ENCODE results near the gene AUTS2. TPM values are rescaled to one million over a fixed set of nuclear protein-coding genes. Genes with fewer than 3 reads are reported as not detected.

AUTS2 gene
- total RNA-seq, 2 experiments from 2014 or later: 4.0 to 4.7 TPM

GRCh38 chr7:69691734-69692133 lies 93.5 kb downstream of the AUTS2 start:
- Mint-ChIP-seq H3K27me3 (no peaks in the 10 kb centered on the region), H3K36me3 (no peaks in the 10 kb centered on the region), H3K4me3 (no peak overlapping the region), H3K9me3 (no peaks in the 10 kb centered on the region), H3K4me1 (ENCODE audit: low read depth) (peaks cover 2% of the 10 kb centered on the region), H3K27ac (no peak overlapping the region)
- intact Hi-C loops (cut with micrococcal nuclease): no loop called here
- CTCF ChIA-PET: no interaction called here
- POLR2A ChIA-PET: no interaction called here
- DNase-seq: no peak

GRCh38 chr7:69692611-69693010 lies 94.3 kb downstream of the AUTS2 start:
- no peak overlapping the region for H3K4me3 Mint-ChIP-seq
- DNase-seq: no peak
- POLR2A ChIA-PET: no interaction called here
- intact Hi-C loops (cut with micrococcal nuclease): no loop called here
- peaks cover 2% of the 10 kb centered on the region for H3K4me1 Mint-ChIP-seq (ENCODE audit: low read depth)
- CTCF ChIA-PET: no interaction called here
- H3K27ac Mint-ChIP-seq: no peak overlapping the region
- no peaks in the 10 kb centered on the region for H3K9me3 Mint-ChIP-seq
- no peaks in the 10 kb centered on the region for H3K36me3 Mint-ChIP-seq
- H3K27me3 Mint-ChIP-seq: no peaks in the 10 kb centered on the region

- Mint-ChIP-seq H3K4me1 (ENCODE audit: low read depth) (peaks cover 2% of the 10 kb centered on the region), H3K4me3 (no peak overlapping the region)
- intact Hi-C loops (cut with micrococcal nuclease): no loop called here
Observed at GRCh38 chr7:69693042-69693441, 94.8 kb downstream of the AUTS2 start.

GRCh38 chr7:69696054-69696591 lies 97.8 kb downstream of the AUTS2 start:
- POLR2A ChIA-PET: no interaction called here
- no peak overlapping the region for H3K4me3 Mint-ChIP-seq
- no peaks in the 10 kb centered on the region for H3K27me3 Mint-ChIP-seq
- peaks cover 2% of the 10 kb centered on the region for H3K4me1 Mint-ChIP-seq (ENCODE audit: low read depth)
- no peaks in the 10 kb centered on the region for H3K9me3 Mint-ChIP-seq
- CTCF ChIA-PET: no interaction called here
- no peak overlapping the region for H3K27ac Mint-ChIP-seq
- intact Hi-C loops (cut with micrococcal nuclease): no loop called here
- DNase-seq: no peak
- no peaks in the 10 kb centered on the region for H3K36me3 Mint-ChIP-seq

More at GRCh38 chr7:69693042-69693441, 94.8 kb downstream of the AUTS2 start:
- no peak for DNase-seq
- no peaks in the 10 kb centered on the region for H3K27me3 Mint-ChIP-seq
- H3K27ac Mint-ChIP-seq: no peak overlapping the region
- ChIA-PET POLR2A (no interaction called here), CTCF (no interaction called here)
- H3K9me3 Mint-ChIP-seq: no peaks in the 10 kb centered on the region
- no peaks in the 10 kb centered on the region for H3K36me3 Mint-ChIP-seq

- DNase-seq: no peak
- Mint-ChIP-seq H3K27ac (no peak overlapping the region), H3K36me3 (no peaks in the 10 kb centered on the region), H3K4me3 (no peak overlapping the region), H3K4me1 (ENCODE audit: low read depth) (peaks cover 2% of the 10 kb centered on the region), H3K9me3 (no peaks in the 10 kb centered on the region), H3K27me3 (no peaks in the 10 kb centered on the region)
- ChIA-PET CTCF (no interaction called here), POLR2A (no interaction called here)
- intact Hi-C loops (cut with micrococcal nuclease): no loop called here
Observed at GRCh38 chr7:69696686-69697685, 98.7 kb downstream of the AUTS2 start.

- intact Hi-C loops (cut with micrococcal nuclease): no loop called here
- POLR2A ChIA-PET: no interaction called here
- DNase-seq: no peak
- Mint-ChIP-seq H3K4me3 (no peak overlapping the region), H3K27ac (no peak overlapping the region), H3K36me3 (no peaks in the 10 kb centered on the region), H3K27me3 (no peaks in the 10 kb centered on the region), H3K4me1 (ENCODE audit: low read depth) (peaks cover 2% of the 10 kb centered on the region), H3K9me3 (no peaks in the 10 kb centered on the region)
- CTCF ChIA-PET: no interaction called here
Observed at GRCh38 chr7:69698109-69698825, 100.0 kb downstream of the AUTS2 start.

- Mint-ChIP-seq H3K27me3 (no peaks in the 10 kb centered on the region), H3K4me1 (ENCODE audit: low read depth) (peaks cover 2% of the 10 kb centered on the region), H3K4me3 (no peak overlapping the region), H3K9me3 (no peaks in the 10 kb centered on the region), H3K36me3 (no peaks in the 10 kb centered on the region), H3K27ac (no peak overlapping the region)
- no peak for DNase-seq
- intact Hi-C loops (cut with micrococcal nuclease): no loop called here
- CTCF ChIA-PET: no interaction called here
- POLR2A ChIA-PET: no interaction called here
Observed at GRCh38 chr7:69699931-69700330, 101.7 kb downstream of the AUTS2 start.

- POLR2A ChIA-PET: no interaction called here
- no peaks in the 10 kb centered on the region for H3K27me3 Mint-ChIP-seq
- H3K4me3 Mint-ChIP-seq: no peak overlapping the region
- CTCF ChIA-PET: no interaction called here
- intact Hi-C loops (cut with micrococcal nuclease): no loop called here
- H3K36me3 Mint-ChIP-seq: no peaks in the 10 kb centered on the region
- no peaks in the 10 kb centered on the region for H3K9me3 Mint-ChIP-seq
- no peak overlapping the region for H3K27ac Mint-ChIP-seq
- DNase-seq: no peak
- peaks cover 2% of the 10 kb centered on the region for H3K4me1 Mint-ChIP-seq (ENCODE audit: low read depth)
Observed at GRCh38 chr7:69700331-69700730, 102.1 kb downstream of the AUTS2 start.

GRCh38 chr7:69701288-69701687 lies 103.0 kb downstream of the AUTS2 start:
- H3K4me3 Mint-ChIP-seq: no peak overlapping the region
- intact Hi-C loops (cut with micrococcal nuclease): no loop called here
- H3K27me3 Mint-ChIP-seq: no peaks in the 10 kb centered on the region
- ChIA-PET CTCF (no interaction called here), POLR2A (no interaction called here)
- DNase-seq: no peak
- no peak overlapping the region for H3K27ac Mint-ChIP-seq
- no peaks in the 10 kb centered on the region for H3K4me1 Mint-ChIP-seq (ENCODE audit: low read depth)
- no peaks in the 10 kb centered on the region for H3K36me3 Mint-ChIP-seq
- H3K9me3 Mint-ChIP-seq: no peaks in the 10 kb centered on the region

GRCh38 chr7:69702357-69702756 lies 104.1 kb downstream of the AUTS2 start:
- no peak for DNase-seq
- H3K4me1 Mint-ChIP-seq (ENCODE audit: low read depth): no peaks in the 10 kb centered on the region
- no peak overlapping the region for H3K4me3 Mint-ChIP-seq
- ChIA-PET POLR2A (no interaction called here), CTCF (no interaction called here)
- H3K27ac Mint-ChIP-seq: no peak overlapping the region
- intact Hi-C loops (cut with micrococcal nuclease): no loop called here
- H3K36me3 Mint-ChIP-seq: no peaks in the 10 kb centered on the region
- no peaks in the 10 kb centered on the region for H3K27me3 Mint-ChIP-seq
- no peaks in the 10 kb centered on the region for H3K9me3 Mint-ChIP-seq

GRCh38 chr7:69703099-69703498 lies 104.8 kb downstream of the AUTS2 start:
- POLR2A ChIA-PET: no interaction called here

GRCh38 chr7:69706070-69706469 lies 107.8 kb downstream of the AUTS2 start:
- POLR2A ChIA-PET: no interaction called here

More at GRCh38 chr7:69703099-69703498, 104.8 kb downstream of the AUTS2 start:
- Mint-ChIP-seq H3K27ac (no peak overlapping the region), H3K27me3 (no peaks in the 10 kb centered on the region), H3K4me3 (no peak overlapping the region), H3K4me1 (ENCODE audit: low read depth) (no peaks in the 10 kb centered on the region), H3K9me3 (no peaks in the 10 kb centered on the region), H3K36me3 (no peaks in the 10 kb centered on the region)
- DNase-seq: no peak
- intact Hi-C loops (cut with micrococcal nuclease): no loop called here
- CTCF ChIA-PET: interaction anchor here (1.1 kb wide), 1 partner anchor 26 kb away, joined by 3 read pairs; no protein-coding TSS in a partner anchor

More at GRCh38 chr7:69706070-69706469, 107.8 kb downstream of the AUTS2 start:
- H3K9me3 Mint-ChIP-seq: no peaks in the 10 kb centered on the region
- no peak overlapping the region for H3K4me3 Mint-ChIP-seq
- no peak for DNase-seq
- intact Hi-C loops (cut with micrococcal nuclease): no loop called here
- H3K27ac Mint-ChIP-seq: no peak overlapping the region
- H3K27me3 Mint-ChIP-seq: peaks cover 3% of the 10 kb centered on the region
- CTCF ChIA-PET: no interaction called here
- no peaks in the 10 kb centered on the region for H3K36me3 Mint-ChIP-seq
- H3K4me1 Mint-ChIP-seq (ENCODE audit: low read depth): no peaks in the 10 kb centered on the region
